Activated T-helper 17 cell treated with anti-CD3 and anti-CD28 coated beads, Interleukin-2, amount 50 U/mL, for 72 hours (primary cell): ENCODE data around the gene SH3BGRL2. TPM values are rescaled to one million over a fixed set of nuclear protein-coding genes. Genes with fewer than 3 reads are reported as not detected.

Source experiments
- ATAC-seq: fragments of 150-1000 bp; cut with Tn5 transposase; replicated peaks from 2 replicates; pipeline ENCODE4 v1.10.0; 2021; ENCODE audit warnings: mild to moderate bottlenecking, moderate library complexity
- H3K27ac Mint-ChIP-seq: one replicate; pipeline ENCODE4 v1.8.0; 2022; ENCODE audit warnings: mixed read lengths
- H3K27me3 Mint-ChIP-seq: one replicate; pipeline ENCODE4 v1.8.0; 2022; ENCODE audit warnings: mixed read lengths
- H3K36me3 Mint-ChIP-seq: one replicate; pipeline ENCODE4 v1.8.0; 2022; ENCODE audit warnings: low read depth, mild to moderate bottlenecking, mixed read lengths
- H3K4me1 Mint-ChIP-seq: one replicate; pipeline ENCODE4 v1.8.0; 2022; ENCODE audit warnings: mixed read lengths
- H3K4me3 Mint-ChIP-seq: one replicate; pipeline ENCODE4 v1.8.0; 2022; ENCODE audit warnings: mild to moderate bottlenecking, mixed read lengths
- H3K9me3 Mint-ChIP-seq: one replicate; pipeline ENCODE4 v1.8.0; 2022; ENCODE audit warnings: mixed read lengths
- total RNA-seq, 2 donors: library from RNA; stranded (reverse); gene quantifications; one replicate each; pipeline ENCODE4 v1.2.3, GENCODE V29; 2022

SH3BGRL2 gene
- total RNA-seq, 2 donors from 2014 or later, result 0.06 to 0.24 TPM

DNA sequence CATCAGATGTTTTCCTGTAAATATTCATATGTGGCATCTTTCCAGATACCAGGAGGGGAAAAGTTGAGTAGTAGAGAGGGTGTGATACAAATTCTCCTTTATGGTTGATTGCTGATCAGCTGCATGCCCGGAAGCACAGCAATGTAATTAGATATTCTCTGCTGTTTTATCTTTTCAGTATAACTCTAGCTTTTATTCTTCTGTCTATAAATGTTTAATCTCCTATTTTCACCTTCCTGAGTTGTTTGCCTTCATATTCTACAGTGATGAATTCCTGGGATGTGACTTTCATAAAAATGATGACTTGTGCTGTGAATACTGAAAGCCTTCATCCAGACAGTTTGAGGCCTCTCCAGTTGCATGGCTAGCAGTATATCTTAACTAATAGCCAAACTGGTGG lies 53.7 kb downstream of the SH3BGRL2 start:
- Mint-ChIP-seq H3K27me3 (no peaks in the 10 kb centered on the region), H3K36me3 (no peaks in the 10 kb centered on the region), H3K4me3 (no peak overlapping the region), H3K27ac (no peak overlapping the region), H3K4me1 (no peaks in the 10 kb centered on the region), H3K9me3 (no peaks in the 10 kb centered on the region)
- ATAC-seq, result no peak

DNA sequence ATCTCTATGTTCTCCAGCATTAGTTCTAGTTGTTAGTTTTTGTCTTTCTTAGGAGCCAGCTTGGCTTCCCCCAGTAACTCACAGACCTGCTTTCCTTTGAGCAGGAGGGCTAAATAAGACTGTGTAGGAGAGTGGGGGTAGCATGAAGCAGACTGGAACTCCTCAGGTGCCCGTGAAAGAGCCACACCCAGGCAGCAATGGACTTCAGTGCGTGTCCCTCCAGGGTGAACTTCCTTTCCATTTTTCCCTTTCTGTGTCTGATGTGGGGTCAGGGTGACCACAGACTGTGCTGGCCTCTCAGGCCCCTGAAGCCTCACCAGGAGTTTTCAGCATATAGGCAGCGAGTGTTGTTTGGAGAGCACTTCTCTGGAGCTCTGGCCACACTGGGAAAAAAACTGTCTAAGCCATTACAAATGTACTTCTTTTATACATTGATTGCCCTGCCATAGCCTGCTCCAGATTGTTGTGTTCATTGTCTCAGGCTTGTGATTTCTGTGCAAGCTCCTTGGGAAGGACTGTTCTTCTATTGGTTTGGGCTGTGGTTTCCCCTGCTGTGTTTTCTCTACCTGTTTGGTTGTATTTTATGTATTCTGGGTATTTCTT lies 55.7 kb downstream of the SH3BGRL2 start:
- no peak for ATAC-seq
- no peaks in the 10 kb centered on the region for H3K9me3 Mint-ChIP-seq
- H3K4me1 Mint-ChIP-seq, result no peaks in the 10 kb centered on the region
- H3K27me3 Mint-ChIP-seq, result no peaks in the 10 kb centered on the region
- no peak overlapping the region for H3K27ac Mint-ChIP-seq
- no peaks in the 10 kb centered on the region for H3K36me3 Mint-ChIP-seq
- H3K4me3 Mint-ChIP-seq, result peak overlapping the region; percentile 25

GRCh38 chr6:79687759-79688158 lies 56.6 kb downstream of the SH3BGRL2 start:
- no peaks in the 10 kb centered on the region for H3K4me1 Mint-ChIP-seq
- H3K27ac Mint-ChIP-seq, result no peak overlapping the region
- no peaks in the 10 kb centered on the region for H3K36me3 Mint-ChIP-seq
- no peaks in the 10 kb centered on the region for H3K9me3 Mint-ChIP-seq
- ATAC-seq, result no peak
- peak overlapping the region; percentile 11 for H3K4me3 Mint-ChIP-seq
- H3K27me3 Mint-ChIP-seq, result no peaks in the 10 kb centered on the region

DNA sequence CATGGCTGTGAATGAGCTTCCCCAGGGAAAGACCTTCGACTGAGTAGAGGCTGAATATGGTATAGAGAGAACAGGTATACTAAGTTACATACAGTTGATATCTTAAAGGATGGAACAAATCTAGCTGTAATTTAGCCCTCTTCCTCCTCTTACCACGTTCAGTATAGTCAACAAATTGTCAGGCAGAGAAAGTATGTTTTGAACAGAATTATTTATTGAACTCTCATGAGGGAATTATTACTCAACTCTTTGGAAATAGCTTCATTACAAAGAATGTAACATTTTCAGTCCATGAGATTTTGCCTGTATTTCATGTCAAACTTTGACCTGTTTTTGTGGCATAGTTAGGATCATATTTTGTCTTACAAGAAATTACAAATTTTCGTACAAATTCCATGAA lies 63.0 kb downstream of the SH3BGRL2 start:
- H3K27me3 Mint-ChIP-seq, result peaks cover 6% of the 10 kb centered on the region
- H3K36me3 Mint-ChIP-seq, result no peaks in the 10 kb centered on the region
- H3K4me1 Mint-ChIP-seq, result no peaks in the 10 kb centered on the region
- H3K27ac Mint-ChIP-seq, result no peak overlapping the region
- peaks cover 5% of the 10 kb centered on the region for H3K9me3 Mint-ChIP-seq
- H3K4me3 Mint-ChIP-seq, result no peak overlapping the region
- ATAC-seq, result no peak

GRCh38 chr6:79694623-79695343 lies 63.7 kb downstream of the SH3BGRL2 start:
- Mint-ChIP-seq H3K4me1 (no peaks in the 10 kb centered on the region), H3K27me3 (peaks cover 8% of the 10 kb centered on the region), H3K9me3 (peaks cover 5% of the 10 kb centered on the region)

GRCh38 chr6:79697430-79697829 lies 66.3 kb downstream of the SH3BGRL2 start:
- no peak for ATAC-seq
- Mint-ChIP-seq H3K36me3 (no peaks in the 10 kb centered on the region), H3K27ac (no peak overlapping the region), H3K27me3 (peaks cover 9% of the 10 kb centered on the region), H3K9me3 (peaks cover 5% of the 10 kb centered on the region), H3K4me1 (no peaks in the 10 kb centered on the region), H3K4me3 (no peak overlapping the region)

More at GRCh38 chr6:79694623-79695343, 63.7 kb downstream of the SH3BGRL2 start:
- ATAC-seq, result no peak
- no peaks in the 10 kb centered on the region for H3K36me3 Mint-ChIP-seq
- H3K4me3 Mint-ChIP-seq, result no peak overlapping the region
- no peak overlapping the region for H3K27ac Mint-ChIP-seq

GRCh38 chr6:79699606-79700005 lies 68.5 kb downstream of the SH3BGRL2 start:
- no peak for ATAC-seq
- no peaks in the 10 kb centered on the region for H3K36me3 Mint-ChIP-seq
- no peak overlapping the region for H3K27ac Mint-ChIP-seq
- no peaks in the 10 kb centered on the region for H3K4me1 Mint-ChIP-seq
- H3K4me3 Mint-ChIP-seq, result no peak overlapping the region
- H3K9me3 Mint-ChIP-seq, result peaks cover 5% of the 10 kb centered on the region
- peaks cover 6% of the 10 kb centered on the region for H3K27me3 Mint-ChIP-seq

DNA sequence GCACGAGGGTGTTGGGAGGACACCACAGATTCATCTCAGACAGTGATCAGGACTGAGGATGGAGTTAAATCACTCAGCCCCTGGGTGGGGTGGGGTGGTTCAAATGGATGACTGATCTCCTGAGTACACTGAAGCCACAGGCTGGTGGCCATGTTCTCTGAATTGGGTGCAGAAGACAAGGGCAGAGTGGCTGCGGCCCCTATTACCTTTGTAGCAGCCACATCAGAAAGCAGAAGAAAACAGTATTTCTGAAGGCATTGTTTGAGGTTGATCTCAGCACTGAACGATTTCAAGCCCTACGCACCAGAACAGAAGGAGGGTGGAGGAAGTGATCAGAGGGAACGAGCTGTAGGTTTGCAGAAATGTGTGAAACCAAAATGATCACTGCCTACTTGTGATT lies 71.6 kb downstream of the SH3BGRL2 start:
- peak; percentile 68 for ATAC-seq
- H3K27ac Mint-ChIP-seq, result no peak overlapping the region
- no peaks in the 10 kb centered on the region for H3K36me3 Mint-ChIP-seq
- peak overlapping the region; percentile 20 for H3K4me3 Mint-ChIP-seq
- no peaks in the 10 kb centered on the region for H3K4me1 Mint-ChIP-seq
- peaks cover 6% of the 10 kb centered on the region for H3K27me3 Mint-ChIP-seq
- no peaks in the 10 kb centered on the region for H3K9me3 Mint-ChIP-seq

GRCh38 chr6:79704200-79704599 lies 73.1 kb downstream of the SH3BGRL2 start:
- Mint-ChIP-seq H3K27me3 (peaks cover 6% of the 10 kb centered on the region), H3K36me3 (no peaks in the 10 kb centered on the region), H3K4me3 (no peak overlapping the region), H3K27ac (no peak overlapping the region), H3K4me1 (no peaks in the 10 kb centered on the region), H3K9me3 (no peaks in the 10 kb centered on the region)
- no peak for ATAC-seq

DNA sequence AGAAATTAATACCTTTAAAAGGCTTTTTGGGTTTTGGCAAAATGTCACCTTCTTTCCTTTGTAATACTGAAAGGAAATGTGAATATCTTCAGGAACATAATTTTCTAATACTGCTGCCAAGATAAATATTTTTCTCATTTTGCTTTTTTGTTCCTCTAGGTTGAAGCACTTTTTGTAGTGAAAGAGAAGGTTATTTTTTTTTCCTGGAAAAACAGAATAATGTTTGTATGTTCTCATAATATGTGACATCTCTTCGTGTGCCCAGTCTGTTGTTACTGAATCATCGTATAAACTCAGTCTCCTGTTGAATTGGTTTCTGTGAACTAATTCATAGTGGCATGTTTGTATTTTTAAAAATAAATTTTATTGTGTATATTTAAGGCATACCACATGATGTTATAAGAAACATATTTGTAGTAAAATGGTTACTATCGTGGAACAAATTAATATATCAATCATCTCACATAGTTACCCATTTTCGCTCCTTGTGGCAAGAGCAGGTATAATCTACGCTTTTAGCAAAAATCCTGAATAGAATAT lies 74.4 kb downstream of the SH3BGRL2 start:
- no peaks in the 10 kb centered on the region for H3K4me1 Mint-ChIP-seq
- H3K4me3 Mint-ChIP-seq, result no peak overlapping the region
- no peaks in the 10 kb centered on the region for H3K36me3 Mint-ChIP-seq
- no peaks in the 10 kb centered on the region for H3K9me3 Mint-ChIP-seq
- peaks cover 7% of the 10 kb centered on the region for H3K27me3 Mint-ChIP-seq
- H3K27ac Mint-ChIP-seq, result no peak overlapping the region
- no peak for ATAC-seq

- ATAC-seq, result no peak
Measured at GRCh38 chr6:79706527-79706926, 75.4 kb downstream of the SH3BGRL2 start.

DNA sequence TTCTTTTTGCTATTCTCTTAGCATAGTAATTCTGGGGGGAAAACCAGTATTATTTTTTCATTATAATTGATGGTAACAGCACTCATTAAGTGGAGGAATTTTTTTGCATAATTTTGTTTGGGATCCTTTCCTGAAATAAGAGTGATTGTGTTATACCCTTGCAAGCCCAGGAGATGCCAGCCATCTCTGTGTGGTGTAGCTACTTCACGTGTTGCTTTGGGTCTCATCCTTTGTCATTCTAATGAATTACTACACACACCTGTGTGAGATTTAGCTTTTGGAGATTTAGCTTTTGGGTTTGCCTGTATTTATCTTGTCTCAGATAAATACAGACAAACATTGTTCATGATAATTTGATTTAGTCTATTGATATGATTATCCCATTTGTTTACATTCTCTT lies 76.5 kb downstream of the SH3BGRL2 start:
- Mint-ChIP-seq H3K4me3 (no peak overlapping the region), H3K27me3 (peaks cover 7% of the 10 kb centered on the region), H3K36me3 (no peaks in the 10 kb centered on the region), H3K4me1 (no peaks in the 10 kb centered on the region), H3K9me3 (no peaks in the 10 kb centered on the region), H3K27ac (no peak overlapping the region)
- ATAC-seq, result no peak

More at GRCh38 chr6:79706527-79706926, 75.4 kb downstream of the SH3BGRL2 start:
- Mint-ChIP-seq H3K27me3 (peaks cover 7% of the 10 kb centered on the region), H3K4me3 (no peak overlapping the region), H3K27ac (no peak overlapping the region), H3K36me3 (no peaks in the 10 kb centered on the region), H3K9me3 (no peaks in the 10 kb centered on the region), H3K4me1 (no peaks in the 10 kb centered on the region)

GRCh38 chr6:79708095-79708791 lies 77.1 kb downstream of the SH3BGRL2 start:
- Mint-ChIP-seq H3K27me3 (peaks cover 7% of the 10 kb centered on the region), H3K4me1 (no peaks in the 10 kb centered on the region), H3K9me3 (no peaks in the 10 kb centered on the region), H3K36me3 (no peaks in the 10 kb centered on the region), H3K4me3 (no peak overlapping the region), H3K27ac (no peak overlapping the region)
- ATAC-seq, result no peak

GRCh38 chr6:79710127-79710526 lies 79.0 kb downstream of the SH3BGRL2 start:
- H3K9me3 Mint-ChIP-seq, result no peaks in the 10 kb centered on the region
- ATAC-seq, result no peak
- H3K4me1 Mint-ChIP-seq, result no peaks in the 10 kb centered on the region
- no peaks in the 10 kb centered on the region for H3K36me3 Mint-ChIP-seq
- no peak overlapping the region for H3K27ac Mint-ChIP-seq
- no peak overlapping the region for H3K4me3 Mint-ChIP-seq
- peaks cover 7% of the 10 kb centered on the region for H3K27me3 Mint-ChIP-seq

- Mint-ChIP-seq H3K27ac (no peak overlapping the region), H3K9me3 (no peaks in the 10 kb centered on the region), H3K4me3 (no peak overlapping the region), H3K27me3 (peaks cover 4% of the 10 kb centered on the region), H3K4me1 (no peaks in the 10 kb centered on the region), H3K36me3 (no peaks in the 10 kb centered on the region)
- no peak for ATAC-seq
Measured at GRCh38 chr6:79711167-79711566, 80.0 kb downstream of the SH3BGRL2 start.
